GM12878 (cell line): ENCODE measurements around the gene RET. TPM values are rescaled to one million over a fixed set of nuclear protein-coding genes. Genes with fewer than 3 reads are reported as not detected.

Experiments used
- BCLAF1 ChIP-seq: fragments of 450-650 bp; IDR thresholded peaks from 2 replicates; pipeline ENCODE4 v1.6.1; 2017; ENCODE audit warnings: antibody characterized with exemption, mild to moderate bottlenecking, moderate library complexity
- CREB1 ChIP-seq: IDR thresholded peaks from 2 replicates; pipeline ENCODE4 v1.6.1; 2012; ENCODE audit warnings: low read depth, mild to moderate bottlenecking, inconsistent platforms
- EGR1 ChIP-seq, 2 experiments: IDR thresholded peaks; 1 replicate in 1 of 2; 2 replicates in 1 of 2; pipeline ENCODE4 v1.6.1; 2011 to 2012; ENCODE audit warnings: low read depth in 2 of 2, low read length in 2 of 2, borderline replicate concordance in 1 of 2, mild to moderate bottlenecking in 1 of 2, moderate library complexity in 1 of 2
- ESRRA ChIP-seq: IDR thresholded peaks from 2 replicates; pipeline ENCODE4 v1.6.1; 2012; ENCODE audit warnings: mild to moderate bottlenecking, low read length, improper control_type of control experiment
- FOXK2 ChIP-seq: fragments of 450-650 bp; IDR thresholded peaks from 2 replicates; pipeline ENCODE4 v1.6.1; 2017; ENCODE audit warnings: mild to moderate bottlenecking, moderate library complexity
- GABPA ChIP-seq: IDR thresholded peaks from 2 replicates; pipeline ENCODE4 v1.6.1; 2014; ENCODE audit warnings: antibody characterized with exemption, low read depth, mild to moderate bottlenecking, inconsistent platforms
- IRF3 ChIP-seq: fragments of 450-650 bp; IDR thresholded peaks from 2 replicates; pipeline ENCODE4 v1.6.1; 2014; ENCODE audit warnings: mild to moderate bottlenecking
- IRF4 ChIP-seq: IDR thresholded peaks from 2 replicates; pipeline ENCODE4 v1.6.1; 2011; ENCODE audit warnings: low read depth, low read length
- KLF5 ChIP-seq: fragments of 450-650 bp; IDR thresholded peaks from 2 replicates; pipeline ENCODE4 v1.6.1; 2014; ENCODE audit warnings: mild to moderate bottlenecking; ENCODE audit not compliant: partially characterized antibody
- MYB ChIP-seq: fragments of 150-350 bp; IDR thresholded peaks from 2 replicates; pipeline ENCODE4 v1.6.1; 2014; ENCODE audit warnings: mild to moderate bottlenecking, low read depth, low read length, borderline replicate concordance
- NBN ChIP-seq: fragments of 450-650 bp; IDR thresholded peaks from 2 replicates; pipeline ENCODE4 v1.6.1; 2016
- NFXL1 ChIP-seq: fragments of 450-650 bp; IDR thresholded peaks from 2 replicates; pipeline ENCODE4 v1.6.1; 2017; ENCODE audit warnings: antibody characterized with exemption, mild to moderate bottlenecking, borderline replicate concordance
- POLR2AphosphoS5 ChIP-seq: IDR thresholded peaks from 2 replicates; pipeline ENCODE4 v1.6.1; 2011; ENCODE audit warnings: mild to moderate bottlenecking, low read length, inconsistent platforms
- POU2F2 ChIP-seq: IDR thresholded peaks from 3 replicates; pipeline ENCODE4 v1.6.1; 2011; ENCODE audit warnings: low read depth, mild to moderate bottlenecking, low read length, borderline replicate concordance
- RCOR1 ChIP-seq: conservative IDR thresholded peaks from 2 replicates; pipeline ENCODE4 v1.6.1; 2012; ENCODE audit warnings: low read depth, low read length, improper control_type of control experiment
- SMAD5 ChIP-seq: IDR thresholded peaks from 2 replicates; pipeline ENCODE4 v1.6.1; 2016; ENCODE audit warnings: antibody characterized with exemption, low read depth
- SMARCA5 ChIP-seq: fragments of 450-650 bp; IDR thresholded peaks from 2 replicates; pipeline ENCODE4 v1.6.1; 2017; ENCODE audit warnings: mild to moderate bottlenecking
- SMC3 ChIP-seq: IDR thresholded peaks from 2 replicates; pipeline ENCODE4 v1.6.1; 2011; ENCODE audit warnings: low read length, improper control_type of control experiment, borderline replicate concordance
- SUPT20H ChIP-seq: IDR thresholded peaks from 2 replicates; pipeline ENCODE4 v1.6.1; 2011; ENCODE audit warnings: low read depth, mild to moderate bottlenecking, low read length, moderate library complexity, borderline replicate concordance; ENCODE audit not compliant: control insufficient read depth
- TCF3 ChIP-seq: IDR thresholded peaks from 2 replicates; pipeline ENCODE4 v1.6.1; 2012; ENCODE audit warnings: low read depth, mild to moderate bottlenecking, low read length, borderline replicate concordance; ENCODE audit not compliant: insufficient read depth
- USF2 ChIP-seq: IDR thresholded peaks from 2 replicates; pipeline ENCODE4 v1.6.1; 2011; ENCODE audit warnings: low read depth, low read length, improper control_type of control experiment, borderline replicate concordance
- WRNIP1 ChIP-seq: IDR thresholded peaks from 2 replicates; pipeline ENCODE4 v1.6.1; 2011; ENCODE audit warnings: low read depth, low read length, improper control_type of control experiment, borderline replicate concordance
- polyA plus RNA-seq, 11 experiments: library from polyadenylated mRNA; depleted of rRNA in 4 of 11; unstranded in 6 of 11; stranded (reverse) in 5 of 11; fragments of >200 nt; fragmentation: Nextera tagmentation in 4 of 11; fragmentation: Illumina TruSeq in 1 of 11; extraction: Ambion mirVana in 4 of 11; extraction: Trizol in 1 of 11; gene quantifications; 1 replicate in 1 of 11; 2 replicates in 10 of 11; pipeline versions ENCODE4 v1.2.1 to v1.2.3, GENCODE V29; 2011 to 2016; ENCODE audit warnings: inconsistent platforms in 2 of 11, missing spikeins in 2 of 11, low read depth in 1 of 11
- total RNA-seq, 4 experiments: library from RNA; depleted of rRNA in 3 of 4; stranded (reverse); fragments of >200 nt in 3 of 4; fragmentation: Illumina TruSeq in 1 of 4; extraction: Trizol in 1 of 4; gene quantifications; 2 replicates each; pipeline versions ENCODE4 v1.2.1 to v1.2.3, GENCODE V29; 2013 to 2021
- TF ChIP-seq, protein P1 (sequence below): fragments of 450-650 bp; IDR thresholded peaks from 2 replicates; pipeline ENCODE4 v1.6.1; 2016; ENCODE audit warnings: mild to moderate bottlenecking
- TF ChIP-seq, protein P2 (sequence below): IDR thresholded peaks from 2 replicates; pipeline ENCODE4 v1.6.1; 2011; ENCODE audit warnings: low read depth, mild to moderate bottlenecking, low read length, moderate library complexity, borderline replicate concordance; ENCODE audit errors: extremely low read depth

The RET gene
- total and polyA plus RNA-seq, 10 of the 15 experiments (the other 5 are each of a cell fraction or from before 2014, with no cell fraction given) = not detected

- TF ChIP-seq POU2F2 = no peak
- no peak for TF ChIP-seq IRF4
- TF ChIP-seq USF2 = peak; percentile 46
- TF ChIP-seq NFXL1 = no peak
- TF ChIP-seq NBN = no peak
- TF ChIP-seq KLF5 = no peak
- TF ChIP-seq IRF3 = no peak
- TF ChIP-seq ESRRA = no peak
- no peak for TF ChIP-seq SMAD5
- TF ChIP-seq POLR2AphosphoS5 = no peak
- TF ChIP-seq, protein P1, sequence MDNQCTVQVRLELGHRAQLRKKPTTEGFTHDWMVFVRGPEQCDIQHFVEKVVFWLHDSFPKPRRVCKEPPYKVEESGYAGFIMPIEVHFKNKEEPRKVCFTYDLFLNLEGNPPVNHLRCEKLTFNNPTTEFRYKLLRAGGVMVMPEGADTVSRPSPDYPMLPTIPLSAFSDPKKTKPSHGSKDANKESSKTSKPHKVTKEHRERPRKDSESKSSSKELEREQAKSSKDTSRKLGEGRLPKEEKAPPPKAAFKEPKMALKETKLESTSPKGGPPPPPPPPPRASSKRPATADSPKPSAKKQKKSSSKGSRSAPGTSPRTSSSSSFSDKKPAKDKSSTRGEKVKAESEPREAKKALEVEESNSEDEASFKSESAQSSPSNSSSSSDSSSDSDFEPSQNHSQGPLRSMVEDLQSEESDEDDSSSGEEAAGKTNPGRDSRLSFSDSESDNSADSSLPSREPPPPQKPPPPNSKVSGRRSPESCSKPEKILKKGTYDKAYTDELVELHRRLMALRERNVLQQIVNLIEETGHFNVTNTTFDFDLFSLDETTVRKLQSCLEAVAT = no peak
- no peak for TF ChIP-seq RCOR1
- no peak for TF ChIP-seq GABPA
- no peak for TF ChIP-seq SMC3
- TF ChIP-seq, protein P2, sequence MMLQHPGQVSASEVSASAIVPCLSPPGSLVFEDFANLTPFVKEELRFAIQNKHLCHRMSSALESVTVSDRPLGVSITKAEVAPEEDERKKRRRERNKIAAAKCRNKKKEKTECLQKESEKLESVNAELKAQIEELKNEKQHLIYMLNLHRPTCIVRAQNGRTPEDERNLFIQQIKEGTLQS = peak; percentile 38; the same call in 1 of the 2 replicates
- no peak for TF ChIP-seq SMARCA5
- no peak for TF ChIP-seq SUPT20H
- no peak for TF ChIP-seq CREB1
- TF ChIP-seq WRNIP1 = no peak
- TF ChIP-seq EGR1 (IDR thresholded peaks at IDR 0.05; ENCODE audit: borderline replicate concordance in 1 of 2, low read depth in 2 of 2, low read length in 2 of 2) = peak in 1 of 2 experiments; percentile 59; a peak in 1 of 3 replicates
- no peak for TF ChIP-seq MYB
- peak; percentile 28; the same call in 1 of the 2 replicates for TF ChIP-seq TCF3
- no peak for TF ChIP-seq FOXK2
- TF ChIP-seq BCLAF1 = no peak
These were observed 33.6 kb downstream of the RET start (continued) for GRCh38 chr10:43110338-43111071.
